ENCODE data around the gene TTLL11.

DNA sequence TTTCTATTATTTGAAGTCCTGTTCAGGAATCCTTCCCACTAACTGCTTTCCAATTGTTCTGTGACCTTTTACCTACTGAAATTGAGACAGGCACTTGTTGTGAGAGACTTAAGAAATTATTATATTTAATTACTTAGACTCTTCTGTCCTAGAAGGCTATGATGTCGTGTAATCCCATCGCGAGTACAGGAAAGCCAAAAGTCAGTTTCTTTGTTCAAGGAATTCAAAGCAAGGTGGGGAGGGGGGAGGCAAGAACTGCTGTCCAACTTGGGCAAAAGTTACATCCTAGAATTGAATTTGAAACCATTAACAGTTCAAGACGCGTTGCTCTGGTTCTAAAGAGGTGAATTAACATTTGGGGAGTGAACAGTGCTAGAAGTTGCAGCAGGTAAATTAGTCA lies 48.6 kb upstream of the TTLL11 start:
- TF ChIP-seq, protein P1, sequence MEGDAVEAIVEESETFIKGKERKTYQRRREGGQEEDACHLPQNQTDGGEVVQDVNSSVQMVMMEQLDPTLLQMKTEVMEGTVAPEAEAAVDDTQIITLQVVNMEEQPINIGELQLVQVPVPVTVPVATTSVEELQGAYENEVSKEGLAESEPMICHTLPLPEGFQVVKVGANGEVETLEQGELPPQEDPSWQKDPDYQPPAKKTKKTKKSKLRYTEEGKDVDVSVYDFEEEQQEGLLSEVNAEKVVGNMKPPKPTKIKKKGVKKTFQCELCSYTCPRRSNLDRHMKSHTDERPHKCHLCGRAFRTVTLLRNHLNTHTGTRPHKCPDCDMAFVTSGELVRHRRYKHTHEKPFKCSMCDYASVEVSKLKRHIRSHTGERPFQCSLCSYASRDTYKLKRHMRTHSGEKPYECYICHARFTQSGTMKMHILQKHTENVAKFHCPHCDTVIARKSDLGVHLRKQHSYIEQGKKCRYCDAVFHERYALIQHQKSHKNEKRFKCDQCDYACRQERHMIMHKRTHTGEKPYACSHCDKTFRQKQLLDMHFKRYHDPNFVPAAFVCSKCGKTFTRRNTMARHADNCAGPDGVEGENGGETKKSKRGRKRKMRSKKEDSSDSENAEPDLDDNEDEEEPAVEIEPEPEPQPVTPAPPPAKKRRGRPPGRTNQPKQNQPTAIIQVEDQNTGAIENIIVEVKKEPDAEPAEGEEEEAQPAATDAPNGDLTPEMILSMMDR (IDR thresholded peaks at IDR 0.05; ENCODE audit: low read depth, low read length) = no peak
- TF ChIP-seq POLR2A (IDR thresholded peaks at IDR 0.05; ENCODE audit: extremely low read depth, insufficient read length) (no peak), MYC (IDR thresholded peaks at IDR 0.05; ENCODE audit: low read depth, low read length) (no peak)
